ENCODE results near the gene SLC44A3. TPM values are rescaled to one million over a fixed set of nuclear protein-coding genes. Genes with fewer than 3 reads are reported as not detected.

SLC44A3 gene
- total and polyA plus RNA-seq, 7 donors: 1.2 to 28.5 (median 4.7) TPM

DNA sequence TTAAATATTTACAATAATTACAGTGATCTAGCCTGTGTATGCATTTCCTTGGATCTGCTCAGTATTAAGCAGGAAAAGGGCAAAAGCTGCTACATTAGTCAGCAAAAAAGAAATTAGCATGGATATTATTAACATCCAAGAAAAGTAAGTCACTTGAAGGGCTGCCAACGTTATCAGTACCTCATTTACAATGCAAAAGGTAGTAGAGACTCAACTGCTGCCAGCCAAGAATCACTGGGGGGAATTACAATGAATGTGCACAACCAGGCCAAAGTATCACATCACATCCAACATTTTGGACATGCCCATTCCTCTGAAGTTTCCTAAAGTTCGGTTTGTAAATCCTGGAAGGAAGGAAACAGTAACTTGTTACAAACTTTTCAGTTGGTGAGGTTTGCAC, 104.8 kb downstream of the SLC44A3 start:
- no peak for TF ChIP-seq POLR2A (IDR thresholded peaks at IDR 0.05)
- H3K9me3 ChIP-seq: no peaks in the 10 kb centered on the region
- no peaks in the 10 kb centered on the region for H3K27me3 ChIP-seq
- intact Hi-C loops (cut with DNase I): loop anchor here (10.0 kb wide), 1 partner anchor 510 kb away; the partner anchor contains the start of gene ABCD3
- no peak for DNase-seq
- H3K4me1 ChIP-seq: peaks cover 0 to 78% (median 69%) of the 10 kb centered on the region in 4 donors
- 1 to 21% methylated on average over 2 of the region's 2 CpGs for WGBS, 2 donors
- H3K36me3 ChIP-seq: no peaks in the 10 kb centered on the region
- peak overlapping the region; percentile 72 to 92 (median 87) for H3K4me3 ChIP-seq
- peak overlapping the region; percentile 98 to 100 (median 98) for H3K27ac ChIP-seq

GRCh38 chr1:94925561-94926125, 105.5 kb downstream of the SLC44A3 start:
- H3K4me3 ChIP-seq: peak overlapping the region; percentile 72 to 92 (median 87)
- no peaks in the 10 kb centered on the region for H3K27me3 ChIP-seq
- no peaks in the 10 kb centered on the region for H3K36me3 ChIP-seq
- DNase-seq: peak; percentile 91
- TF ChIP-seq POLR2A (IDR thresholded peaks at IDR 0.05) (peak; percentile 52 to 57), POLR2AphosphoS5 (IDR thresholded peaks at IDR 0.05) (peak; percentile 44 to 92 (median 83)), CTCF (IDR thresholded peaks at IDR 0.05) (peak in 3 of 4 experiments; percentile 10 to 22 (median 15)), EP300 (IDR thresholded peaks at IDR 0.05) (no peak)
- WGBS, 2 donors: 1 to 6% methylated on average over 23 of the region's 23 CpGs
- H3K4me1 ChIP-seq: peaks cover 0 to 77% (median 67%) of the 10 kb centered on the region in 4 donors
- intact Hi-C loops (cut with DNase I): loop anchor here (1.0 to 10.0 kb wide), 3 partner anchors 61 to 511 kb away; partner anchors contain the start of gene ABCD3
- no peaks in the 10 kb centered on the region for H3K9me3 ChIP-seq
- peak overlapping the region; percentile 98 to 100 (median 98) for H3K27ac ChIP-seq

DNA sequence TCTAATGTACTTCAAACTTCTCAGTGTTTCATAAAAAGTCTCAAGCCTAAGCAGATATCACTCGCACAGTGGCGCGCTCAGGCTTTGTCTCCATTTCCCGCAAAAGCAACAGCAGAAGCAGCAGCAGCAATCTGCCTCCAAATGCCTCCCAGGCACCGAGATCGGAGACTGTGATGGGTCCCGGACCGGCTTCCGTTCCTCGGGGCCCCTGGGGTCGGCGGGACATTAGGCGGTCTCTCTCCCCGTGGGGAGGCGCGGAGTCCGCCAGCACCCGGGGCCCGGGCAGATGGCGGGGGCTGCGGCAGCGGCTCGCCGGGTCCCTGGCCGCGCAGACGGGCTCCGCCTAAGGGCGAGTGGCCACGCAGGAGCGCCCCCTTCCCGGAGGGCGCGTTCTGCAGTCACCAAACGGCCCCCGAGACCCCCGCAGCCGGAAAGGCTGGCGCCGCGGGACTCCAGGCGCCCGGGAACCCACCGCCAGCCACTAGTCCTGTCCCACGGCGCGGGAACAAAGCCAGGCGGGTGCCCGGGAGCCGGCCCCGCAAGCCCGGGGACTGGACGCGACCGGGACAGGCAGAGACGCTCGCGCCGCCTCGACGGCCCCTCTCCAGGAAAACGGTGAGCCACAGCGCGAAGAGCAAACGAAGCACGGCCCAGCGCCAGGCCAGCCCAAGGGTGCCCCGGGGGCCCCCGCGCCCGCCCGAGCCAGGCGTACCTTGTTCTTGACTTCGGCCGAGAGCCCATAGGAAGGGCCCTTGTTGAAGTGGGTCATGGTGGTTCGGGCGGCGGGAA, 106.2 kb downstream of the SLC44A3 start:
- Histone ChIP-seq H3K9me3 (no peaks in the 10 kb centered on the region), H3K4me1 (peaks cover 0 to 70% (median 62%) of the 10 kb centered on the region in 4 donors), H3K27ac (peak overlapping the region; percentile 98 to 100 (median 98)), H3K4me3 (peak overlapping the region; percentile 72 to 92 (median 87)), H3K27me3 (no peaks in the 10 kb centered on the region), H3K36me3 (no peaks in the 10 kb centered on the region)
- 1% methylated on average over 78 of the region's 78 CpGs for WGBS, 2 donors
- intact Hi-C loops (cut with DNase I): loop anchor here (1.0 to 10.0 kb wide), 3 partner anchors 62 to 512 kb away; partner anchors contain the start of gene ABCD3
- TF ChIP-seq EP300 (IDR thresholded peaks at IDR 0.05) (no peak), CTCF (IDR thresholded peaks at IDR 0.05) (peak in 2 of 4 experiments; percentile 47 to 48), POLR2A (IDR thresholded peaks at IDR 0.05) (no peak)
- DNase-seq: peak; percentile 85

DNA sequence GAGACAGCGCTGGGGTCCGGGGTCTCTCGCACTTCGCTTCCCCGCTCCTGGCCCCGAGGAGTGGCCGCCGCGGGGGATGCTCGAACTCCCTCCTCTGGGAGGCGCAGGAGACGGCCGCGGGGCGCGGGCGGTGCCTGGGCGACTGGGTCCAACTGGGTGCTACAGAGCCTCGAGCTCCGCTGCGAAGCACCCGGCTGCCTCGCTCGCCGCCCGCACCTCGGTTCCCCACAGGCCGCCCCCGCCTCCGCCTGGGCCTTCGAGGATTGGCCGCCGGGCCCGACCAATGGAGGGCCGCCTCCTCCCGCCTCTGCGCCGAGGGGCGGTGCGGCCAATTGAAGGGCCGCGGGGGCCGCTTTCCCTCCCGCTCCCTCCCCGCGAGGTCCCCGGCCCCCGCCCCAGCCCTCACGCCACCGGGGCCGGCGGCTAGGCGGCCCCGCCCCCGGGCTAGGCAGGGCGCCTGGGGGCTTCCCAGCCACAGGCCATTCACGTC, 106.8 kb downstream of the SLC44A3 start, which contains the start of gene CNN3:
CNN3 (minus strand) TSS at position 196 of the 490 bp plus-strand sequence. CDS start 216 bp downstream, outside the sequence.
- Histone ChIP-seq H3K4me3 (peak within 1 kb of the TSS; percentile 72 to 92 (median 87)), H3K36me3 (no peaks in the 10 kb centered on the region), H3K9me3 (no peaks in the 10 kb centered on the region), H3K27me3 (no peaks in the 10 kb centered on the region), H3K4me1 (peaks cover 0 to 64% (median 56%) of the 10 kb centered on the region in 4 donors), H3K27ac (peak within 1 kb of the TSS; percentile 98 to 100 (median 98))
- intact Hi-C loops (cut with DNase I): loop anchor here (1.0 to 10.0 kb wide), 4 partner anchors 63 to 512 kb away; partner anchors contain the start of gene ABCD3
- DNase-seq: peak; percentile 97
- 1% methylated on average over 57 of the region's 57 CpGs for WGBS, 2 donors
- TF ChIP-seq EP300 (IDR thresholded peaks at IDR 0.05) (peak in 1 of 4 donors; percentile 21), POLR2A (IDR thresholded peaks at IDR 0.05) (peak; percentile 97 to 98), CTCF (IDR thresholded peaks at IDR 0.05) (peak in 1 of 4 experiments; percentile 9), POLR2AphosphoS5 (IDR thresholded peaks at IDR 0.05) (peak; percentile 96 to 99 (median 98))
